ENCODE data around the gene OS9.
"Not testable (repeated sequence)": the region's sequence is repeated elsewhere in the genome, so short reads cannot be mapped to it uniquely, and the experiment has no call there.

Gene OS9

GRCh38 chr12:57693659-57694458 lies at the start of gene OS9:
OS9 (plus strand) TSS chr12:57694132; CDS start chr12:57694162, 30 bp downstream.
- DNase-seq (ENCODE audit: low read depth) = peak; percentile 99
- TF ChIP-seq CTCF (conservative IDR thresholded peaks at IDR 0.05; ENCODE audit: low read depth, low read length) = peak; percentile 78
- H3K4me3 ChIP-seq (ENCODE audit: low read length) = peak within 1 kb of the TSS; percentile 98

DNA sequence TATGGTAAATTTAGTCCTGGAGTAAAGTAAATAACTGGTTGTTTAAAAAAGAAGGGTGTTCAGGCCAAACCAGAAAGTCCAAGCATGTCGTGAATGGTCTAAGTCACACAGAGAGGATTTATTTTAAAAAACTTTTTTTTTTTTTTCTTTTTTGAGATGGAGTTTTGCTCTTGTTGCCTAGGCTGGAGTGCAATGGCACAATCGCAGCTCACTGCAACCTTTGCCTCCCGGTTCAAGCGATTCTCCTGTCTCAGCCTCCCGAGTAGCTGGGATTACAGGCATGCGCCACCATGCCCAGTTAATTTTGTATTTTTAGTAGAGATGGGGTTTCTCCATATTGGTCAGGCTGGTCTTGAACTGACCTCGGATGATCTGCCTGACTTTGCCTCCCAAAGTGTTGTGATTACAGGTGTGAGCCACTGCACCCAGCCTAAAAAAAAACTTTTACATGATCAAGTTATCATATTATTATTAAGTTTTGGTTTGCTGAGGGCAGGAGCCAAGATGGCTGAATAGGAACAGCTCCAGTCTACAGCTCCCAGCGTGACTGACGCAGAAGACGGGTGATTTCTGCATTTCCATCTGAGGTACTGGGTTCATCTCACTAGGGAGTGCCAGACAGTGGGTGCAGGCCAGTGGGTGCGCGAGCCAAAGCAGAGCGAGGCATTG lies 47.8 kb upstream of the OS9 start:
- DNase-seq (ENCODE audit: low read depth); H3K4me3 ChIP-seq (ENCODE audit: low read length): not testable (repeated sequence)

DNA sequence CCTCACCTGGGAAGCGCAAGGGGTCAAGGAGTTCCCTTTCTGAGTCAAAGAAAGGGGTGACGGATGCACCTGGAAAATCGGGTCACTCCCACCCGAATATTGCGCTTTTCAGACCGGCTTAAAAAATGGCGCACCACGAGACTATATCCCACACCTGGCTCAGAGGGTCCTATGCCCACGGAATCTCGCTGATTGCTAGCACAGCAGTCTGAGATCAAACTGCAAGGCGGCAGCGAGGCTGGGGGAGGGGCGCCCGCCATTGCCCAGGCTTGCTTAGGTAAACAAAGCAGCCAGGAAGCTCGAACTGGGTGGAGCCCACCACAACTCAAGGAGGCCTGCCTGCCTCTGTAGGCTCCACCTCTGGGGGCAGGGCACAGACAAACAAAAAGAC lies 47.3 kb upstream of the OS9 start:
- H3K4me3 ChIP-seq (ENCODE audit: low read length); DNase-seq (ENCODE audit: low read depth): not testable (repeated sequence)

DNA sequence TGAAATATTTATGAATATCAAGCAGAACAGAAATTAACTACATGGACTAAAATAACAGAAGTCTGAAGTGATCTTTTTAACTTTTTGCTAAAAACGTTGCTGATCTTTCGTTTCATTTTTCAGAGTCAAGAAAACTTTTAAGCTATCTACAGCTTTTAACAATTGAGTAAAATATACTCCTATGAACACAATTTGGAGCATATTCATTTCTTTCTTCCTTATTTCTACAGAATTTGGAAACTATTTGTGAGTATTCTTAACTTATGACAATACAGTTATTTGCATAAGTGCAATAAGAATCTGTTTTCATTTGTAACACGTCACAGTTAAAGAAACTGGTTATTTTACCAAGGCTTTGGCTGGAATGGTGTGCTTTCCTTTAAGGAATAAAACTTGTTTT lies 39.9 kb upstream of the OS9 start:
- DNase-seq (ENCODE audit: low read depth) = no peak
- TF ChIP-seq CTCF (conservative IDR thresholded peaks at IDR 0.05; ENCODE audit: low read depth, low read length) = no peak
- no peak overlapping the region for H3K4me3 ChIP-seq (ENCODE audit: low read length)

GRCh38 chr12:57655541-57656240 lies 38.2 kb upstream of the OS9 start:
- H3K4me3 ChIP-seq (ENCODE audit: low read length) = no peak overlapping the region
- no peak for TF ChIP-seq CTCF (conservative IDR thresholded peaks at IDR 0.05; ENCODE audit: low read depth, low read length)
- DNase-seq (ENCODE audit: low read depth) = no peak

DNA sequence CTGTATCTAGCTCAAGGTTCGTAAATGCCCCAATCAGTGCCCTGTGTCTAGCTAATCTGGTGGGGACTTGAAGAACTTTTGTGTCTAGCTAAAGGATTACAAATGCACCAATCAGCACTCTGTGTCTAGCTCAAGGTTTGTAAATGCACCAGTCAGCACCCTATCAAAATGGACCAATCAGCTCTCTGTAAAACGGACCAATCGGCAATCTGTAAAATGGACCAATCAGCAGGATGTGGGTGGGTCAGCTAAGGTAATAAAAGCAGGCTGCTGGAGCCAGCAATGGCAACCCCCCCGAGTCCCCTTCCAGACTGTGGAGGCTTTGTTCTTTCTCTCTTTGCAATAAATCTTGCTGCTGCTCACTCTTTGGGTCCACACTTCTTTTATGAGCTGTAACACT lies 37.5 kb upstream of the OS9 start:
- DNase-seq (ENCODE audit: low read depth); H3K4me3 ChIP-seq (ENCODE audit: low read length): not testable (repeated sequence)

- TF ChIP-seq CTCF (conservative IDR thresholded peaks at IDR 0.05; ENCODE audit: low read depth, low read length) = no peak
- DNase-seq (ENCODE audit: low read depth) = peak; percentile 13
- H3K4me3 ChIP-seq (ENCODE audit: low read length) = no peak overlapping the region
Observed at GRCh38 chr12:57657744-57658143, 36.2 kb upstream of the OS9 start.

GRCh38 chr12:57658890-57659289 lies 35.0 kb upstream of the OS9 start:
- no peak for DNase-seq (ENCODE audit: low read depth)
- no peak overlapping the region for H3K4me3 ChIP-seq (ENCODE audit: low read length)
- no peak for TF ChIP-seq CTCF (conservative IDR thresholded peaks at IDR 0.05; ENCODE audit: low read depth, low read length)

Data from retinal pigment epithelial cell (primary cell).